ENCODE measurements around the gene OR5B21.

Gene OR5B21

GRCh38 chr11:58508005-58508404 is at the start of gene OR5B21:
TSS of gene OR5B21 (minus strand) at chr11:58508105. CDS start at chr11:58508105, 0 bp downstream.
- no peak for DNase-seq (ENCODE audit: low read depth)
- H3K4me3 ChIP-seq (ENCODE audit: low read length) = no peak within 1 kb of the TSS
- no peak for TF ChIP-seq CTCF (conservative IDR thresholded peaks at IDR 0.05; ENCODE audit: low read depth, low read length)

- TF ChIP-seq CTCF (conservative IDR thresholded peaks at IDR 0.05; ENCODE audit: low read depth, low read length) = no peak
- no peak for DNase-seq (ENCODE audit: low read depth)
Observed at GRCh38 chr11:58549644-58550043, 41.7 kb upstream of the OR5B21 start.

GRCh38 chr11:58546841-58547240 is 38.9 kb upstream of the OR5B21 start:
- no peak for DNase-seq (ENCODE audit: low read depth)
- no peak overlapping the region for H3K4me3 ChIP-seq (ENCODE audit: low read length)
- no peak for TF ChIP-seq CTCF (conservative IDR thresholded peaks at IDR 0.05; ENCODE audit: low read depth, low read length)

More at GRCh38 chr11:58549644-58550043, 41.7 kb upstream of the OR5B21 start:
- no peak overlapping the region for H3K4me3 ChIP-seq (ENCODE audit: low read length)

GRCh38 chr11:58531865-58532341 is 24.0 kb upstream of the OR5B21 start:
- no peak for DNase-seq (ENCODE audit: low read depth)
- TF ChIP-seq CTCF (conservative IDR thresholded peaks at IDR 0.05; ENCODE audit: low read depth, low read length) = no peak
- no peak overlapping the region for H3K4me3 ChIP-seq (ENCODE audit: low read length)

- no peak overlapping the region for H3K4me3 ChIP-seq (ENCODE audit: low read length)
- no peak for TF ChIP-seq CTCF (conservative IDR thresholded peaks at IDR 0.05; ENCODE audit: low read depth, low read length)
- no peak for DNase-seq (ENCODE audit: low read depth)
Observed at GRCh38 chr11:58530236-58530635, 22.3 kb upstream of the OR5B21 start.

- no peak for DNase-seq (ENCODE audit: low read depth)
- no peak for TF ChIP-seq CTCF (conservative IDR thresholded peaks at IDR 0.05; ENCODE audit: low read depth, low read length)
- H3K4me3 ChIP-seq (ENCODE audit: low read length) = no peak overlapping the region
Observed at GRCh38 chr11:58527429-58527828, 19.5 kb upstream of the OR5B21 start.

- no peak for TF ChIP-seq CTCF (conservative IDR thresholded peaks at IDR 0.05; ENCODE audit: low read depth, low read length)
- DNase-seq (ENCODE audit: low read depth) = no peak
- H3K4me3 ChIP-seq (ENCODE audit: low read length) = no peak overlapping the region
Observed at GRCh38 chr11:58526721-58527120, 18.8 kb upstream of the OR5B21 start.
